K562 (cell line): Measurements from ENCODE around the gene PTPN7. TPM values are rescaled to one million over a fixed set of nuclear protein-coding genes. Genes with fewer than 3 reads are reported as not detected.

Source experiments
- ARID2 ChIP-seq: fragments of 450-650 bp; IDR thresholded peaks from 2 replicates; pipeline ENCODE4 v1.6.1; 2017; ENCODE audit warnings: antibody characterized with exemption, mild to moderate bottlenecking
- ATF4 ChIP-seq: fragments of 450-650 bp; formaldehyde crosslinking; IDR thresholded peaks from 2 replicates; pipeline ENCODE4 v1.4.0; 2022; ENCODE audit warnings: mild to moderate bottlenecking, moderate library complexity
- BACH1 ChIP-seq: fragments of 200-800 bp; sonication (Bioruptor generic); IDR thresholded peaks from 2 replicates; pipeline ENCODE4 v1.6.1; 2016; ENCODE audit warnings: missing genetic modification characterization, missing compliant biosample characterization
- BRF2 ChIP-seq: IDR thresholded peaks from 3 replicates; pipeline ENCODE4 v1.6.1; 2011; ENCODE audit warnings: borderline replicate concordance, mild to moderate bottlenecking; ENCODE audit not compliant: insufficient read length, insufficient read depth
- CHAMP1 ChIP-seq: fragments of 450-650 bp; IDR thresholded peaks from 2 replicates; pipeline ENCODE4 v1.6.1; 2016; ENCODE audit warnings: mild to moderate bottlenecking
- CSDE1 ChIP-seq, 2 experiments: fragments of 450-650 bp; IDR thresholded peaks; 2 replicates each; pipeline ENCODE4 v1.6.1; 2016; ENCODE audit warnings: mild to moderate bottlenecking in 1 of 2
- FOXK1 ChIP-seq: sonication (generic); formaldehyde crosslinking; IDR thresholded peaks from 2 replicates; pipeline ENCODE4 v1.8.0; 2022; ENCODE audit warnings: missing genetic modification reagents, mild to moderate bottlenecking, borderline replicate concordance
- KDM5B ChIP-seq: fragments of 200-600 bp; sonication (generic); IDR thresholded peaks from 2 replicates; pipeline ENCODE4 v1.6.1; 2012; ENCODE audit warnings: low read depth, mild to moderate bottlenecking, moderate library complexity, low read length, control low read depth, inconsistent platforms; ENCODE audit not compliant: insufficient replicate concordance
- KLF16 ChIP-seq: IDR thresholded peaks from 2 replicates; pipeline ENCODE4 v1.6.1; 2016; ENCODE audit warnings: antibody characterized with exemption
- NFIC ChIP-seq: fragments of 450-650 bp; IDR thresholded peaks from 2 replicates; pipeline ENCODE4 v1.6.1; 2017; ENCODE audit warnings: mild to moderate bottlenecking, inconsistent platforms
- RAD51 ChIP-seq: fragments of 450-650 bp; IDR thresholded peaks from 2 replicates; pipeline ENCODE4 v1.7.1; 2016; ENCODE audit warnings: low read depth, mild to moderate bottlenecking, borderline replicate concordance
- SAP30 ChIP-seq: fragments of 200-600 bp; sonication (generic); IDR thresholded peaks from 2 replicates; pipeline ENCODE4 v1.6.1; 2012; ENCODE audit warnings: borderline replicate concordance, low read depth, mild to moderate bottlenecking, moderate library complexity, low read length, control low read depth, inconsistent platforms; ENCODE audit not compliant: insufficient read depth, poor library complexity, severe bottlenecking
- SLC30A9 ChIP-seq: fragments of 250-450 bp; sonication (Bioruptor Pico); IDR thresholded peaks from 2 replicates; pipeline ENCODE4 v1.8.0; 2022; ENCODE audit warnings: mild to moderate bottlenecking, moderate library complexity
- SMARCC2 ChIP-seq: fragments of 450-650 bp; IDR thresholded peaks from 2 replicates; pipeline ENCODE4 v1.6.1; 2017; ENCODE audit warnings: antibody characterized with exemption, moderate library complexity, mild to moderate bottlenecking, low read depth
- TAL1 ChIP-seq: fragments of 450-650 bp; IDR thresholded peaks from 2 replicates; pipeline ENCODE4 v1.6.1; 2016; ENCODE audit warnings: mild to moderate bottlenecking
- ZBTB2 ChIP-seq: fragments of 450-650 bp; IDR thresholded peaks from 2 replicates; pipeline ENCODE4 v1.6.1; 2016; ENCODE audit warnings: antibody characterized with exemption
- ZNF212 ChIP-seq: fragments of 450-650 bp; formaldehyde crosslinking; IDR thresholded peaks from 2 replicates; pipeline ENCODE4 v1.4.0; 2020; ENCODE audit warnings: mild to moderate bottlenecking
- ZNF282 ChIP-seq: sonication (generic); formaldehyde crosslinking; IDR thresholded peaks from 2 replicates; pipeline ENCODE4 v1.8.1; 2023; ENCODE audit warnings: missing genetic modification reagents
- ZNF324 ChIP-seq: fragments of 250-450 bp; sonication (Bioruptor Pico); IDR thresholded peaks from 2 replicates; pipeline ENCODE4 v1.4.0; 2020; ENCODE audit warnings: mild to moderate bottlenecking
- ZNF395 ChIP-seq: fragments of 200-800 bp; sonication (Bioruptor generic); IDR thresholded peaks from 2 replicates; pipeline ENCODE4 v1.6.1; 2017; ENCODE audit warnings: missing genetic modification characterization, missing compliant biosample characterization
- polyA plus RNA-seq, 8 experiments: library from polyadenylated mRNA; depleted of rRNA in 4 of 8; stranded (reverse) in 5 of 8; unstranded in 3 of 8; fragments of >200 nt; fragmentation: Nextera tagmentation in 2 of 8; fragmentation: Illumina TruSeq in 1 of 8; extraction: Ambion mirVana in 2 of 8; extraction: Trizol in 1 of 8; gene quantifications; 2 replicates each; pipeline versions ENCODE4 v1.2.1 to v1.2.3, GENCODE V29; 2011 to 2014; ENCODE audit warnings: inconsistent platforms in 1 of 8, missing spikeins in 1 of 8
- total RNA-seq, 7 experiments: library from RNA; depleted of rRNA in 6 of 7; stranded (reverse); fragments of >200 nt in 6 of 7; fragmentation: Illumina TruSeq in 2 of 7; extraction: Trizol in 2 of 7; gene quantifications; 2 replicates each; pipeline versions ENCODE4 v1.2.1 to v1.2.3, GENCODE V29; 2011 to 2021; ENCODE audit warnings: low replicate concordance in 1 of 7

The PTPN7 gene
- total and polyA plus RNA-seq, 9 of the 15 experiments (the other 6 are each of a cell fraction or from before 2014, with no cell fraction given), result 18.7 to 144 (median 120) TPM

GRCh38 chr1:202106340-202107254 lies 53.8 kb downstream of the PTPN7 start (continued):
- no peak for TF ChIP-seq SLC30A9 (CRISPR knock-in tag)
- TF ChIP-seq ARID2, result no peak
- TF ChIP-seq NFIC, result 0 out of 2 replicates have a peak, but pooled peaks have one; percentile 33
- no peak for TF ChIP-seq CHAMP1
- TF ChIP-seq TAL1, result peak; percentile 47; the same call in 1 of the 2 replicates
- TF ChIP-seq SAP30, result no peak
- no peak for TF ChIP-seq ZNF212
- TF ChIP-seq BACH1 (tag), result no peak
- no peak for TF ChIP-seq BRF2
- no peak for TF ChIP-seq CSDE1 (IDR thresholded peaks at IDR 0.05)
- TF ChIP-seq RAD51, result no peak
- no peak for TF ChIP-seq ATF4 (CRISPR knock-in tag)
- peak; percentile 75; the same call in 1 of the 2 replicates for TF ChIP-seq SMARCC2
- TF ChIP-seq ZNF324 (CRISPR knock-in tag), result no peak
- 0 out of 2 replicates have a peak, but pooled peaks have one; percentile 26 for TF ChIP-seq ZNF395 (CRISPR knock-in tag)
- no peak for TF ChIP-seq KDM5B
- no peak for TF ChIP-seq FOXK1
- peak; percentile 57; the same call in 1 of the 2 replicates for TF ChIP-seq KLF16
- TF ChIP-seq ZBTB2, result no peak
- no peak for TF ChIP-seq ZNF282 (CRISPR knock-in tag)
